HG03520 (cell line): ENCODE measurements around the gene CYP2E1.
"Not testable (repeated sequence)": the region's sequence is repeated elsewhere in the genome, so short reads cannot be mapped to it uniquely, and the experiment has no call there.

Experiments used
- ATAC-seq: cut with Tn5 transposase; IDR thresholded peaks from one replicate; pipeline ENCODE4 v1.9.1; 2021; ENCODE audit warnings: mild to moderate bottlenecking, moderate library complexity; ENCODE audit not compliant: unreplicated experiment

Gene CYP2E1

GRCh38 chr10:133528296-133528844, 1.2 kb downstream of the CYP2E1 start:
- ATAC-seq: no peak

DNA sequence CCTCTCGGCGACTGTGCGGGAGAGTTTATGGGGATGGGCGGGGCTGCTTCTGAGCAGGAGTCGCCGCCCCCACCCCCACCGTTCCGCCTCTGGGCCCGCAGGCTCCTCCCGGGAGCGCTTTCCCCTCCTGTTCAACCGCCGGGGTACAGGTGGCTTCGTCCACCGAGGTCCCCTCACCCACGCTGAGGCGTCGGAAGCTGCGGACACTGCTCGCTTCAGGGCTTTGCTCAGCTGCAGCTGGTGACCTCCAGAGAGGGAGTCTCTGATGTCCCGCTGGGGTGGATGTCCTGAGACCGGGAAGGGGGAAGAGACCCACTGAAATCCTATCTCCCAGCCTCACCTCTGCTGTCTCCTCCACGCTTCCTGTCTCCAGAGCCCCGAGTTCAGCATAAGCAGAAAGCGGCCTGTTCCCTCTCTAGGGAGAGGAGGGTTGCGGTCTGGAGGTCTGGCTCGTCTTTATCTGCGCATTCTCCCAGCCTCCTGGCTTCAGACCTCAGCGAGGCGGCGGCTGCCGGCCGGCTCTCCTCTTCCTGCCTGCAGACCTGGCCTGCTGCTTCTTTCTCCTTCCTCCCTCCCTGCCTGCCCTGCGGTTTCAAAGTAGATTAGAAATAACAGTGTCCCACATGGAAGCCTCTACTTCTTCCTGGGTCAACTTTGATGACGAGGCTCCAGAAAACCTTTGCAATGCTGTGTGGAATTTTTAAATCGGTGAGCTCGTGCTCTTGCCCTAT, 1.8 kb downstream of the CYP2E1 start:
- no peak for ATAC-seq

- no peak for ATAC-seq
Observed at GRCh38 chr10:133529576-133529946, 2.4 kb downstream of the CYP2E1 start.

GRCh38 chr10:133530506-133530905, 3.3 kb downstream of the CYP2E1 start:
- ATAC-seq: no peak

- ATAC-seq: no peak
Observed at GRCh38 chr10:133532871-133533270, 5.7 kb downstream of the CYP2E1 start.

DNA sequence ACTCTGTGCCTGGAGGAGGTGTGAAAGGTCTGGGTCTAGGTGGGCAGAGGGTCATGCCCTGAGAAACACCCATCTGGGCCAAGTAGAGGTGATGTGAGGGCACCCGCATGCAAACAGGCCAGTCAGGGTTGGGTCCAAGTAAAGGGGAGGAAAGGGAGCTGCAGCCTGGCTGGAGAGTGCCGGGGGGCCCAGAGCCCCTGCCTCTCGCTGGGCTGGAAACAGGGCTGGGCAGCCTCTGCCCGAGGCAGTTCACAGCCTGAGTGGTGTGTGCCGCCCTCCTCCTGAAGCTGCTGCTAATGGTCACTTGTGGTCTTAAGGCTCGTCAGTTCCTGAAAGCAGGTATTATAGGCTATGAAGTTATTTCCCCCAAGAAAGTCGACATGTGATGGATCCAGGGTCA, 7.3 kb downstream of the CYP2E1 start:
- ATAC-seq: no peak

DNA sequence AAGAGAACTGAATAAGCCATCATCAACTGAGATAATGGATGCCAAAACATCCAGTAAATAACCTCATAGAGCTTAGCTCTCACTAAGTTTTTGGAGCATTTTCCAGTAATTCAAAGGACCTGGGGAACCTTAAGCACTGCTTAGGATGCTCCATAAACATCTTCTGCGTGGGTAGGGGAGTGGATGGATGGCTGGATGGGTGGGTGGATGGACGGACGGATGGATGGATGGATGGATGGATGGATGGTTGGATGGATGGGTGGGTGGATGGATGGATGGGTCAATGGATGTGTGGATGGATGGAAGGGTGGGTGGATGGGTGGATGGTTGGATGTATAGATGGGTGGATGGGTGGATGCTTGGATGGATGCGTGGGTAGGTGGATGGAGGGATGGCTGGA, 9.0 kb downstream of the CYP2E1 start:
- no peak for ATAC-seq

- no peak for ATAC-seq
Observed at GRCh38 chr10:133537546-133538545, 10.7 kb downstream of the CYP2E1 start.

- ATAC-seq: not testable (repeated sequence)
Observed at GRCh38 chr10:133541441-133541975, 14.3 kb downstream of the CYP2E1 start.

- ATAC-seq: no peak
Observed at GRCh38 chr10:133544506-133544905, 17.3 kb downstream of the CYP2E1 start.

DNA sequence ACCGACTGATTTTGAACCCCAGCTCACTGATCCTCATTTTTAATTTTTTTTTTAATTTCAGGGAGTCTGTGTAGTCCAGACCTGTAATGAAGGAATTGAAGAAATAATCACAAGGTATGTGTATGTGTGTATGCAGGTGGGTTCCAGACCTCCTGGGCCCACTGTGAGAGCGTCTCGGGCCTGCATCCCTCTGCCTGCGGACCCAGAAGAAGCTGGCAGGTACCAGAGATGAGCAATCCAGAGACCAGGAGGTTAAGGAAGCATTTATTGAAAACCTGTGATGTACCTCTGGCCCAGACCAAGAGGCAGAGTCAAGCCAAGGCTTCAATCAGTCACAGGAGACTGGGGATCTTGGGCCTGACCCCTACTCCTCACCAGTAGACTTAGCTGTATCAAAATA, 27.4 kb downstream of the CYP2E1 start:
- no peak for ATAC-seq

DNA sequence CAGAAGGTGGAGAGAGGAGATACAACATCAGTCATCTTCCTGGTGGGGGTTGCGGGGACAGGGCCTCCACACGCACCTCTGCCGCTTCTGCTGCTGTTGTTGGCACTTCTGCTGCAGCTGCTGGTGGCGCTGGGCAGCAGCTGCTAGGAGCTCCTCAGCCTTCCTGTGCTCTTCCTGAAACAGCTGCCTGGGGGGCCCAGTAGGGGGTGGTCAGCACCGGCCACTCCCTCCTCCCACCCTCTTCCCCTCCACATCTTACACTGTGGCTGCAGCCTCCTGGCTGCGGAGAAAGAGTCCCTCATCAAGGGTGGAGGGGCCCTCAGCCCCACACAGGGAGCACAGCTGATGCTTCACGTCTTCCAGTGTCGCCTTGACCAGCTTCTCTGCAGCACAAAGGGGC, 28.4 kb downstream of the CYP2E1 start:
- ATAC-seq: no peak

GRCh38 chr10:133557381-133557780, 30.2 kb downstream of the CYP2E1 start:
- no peak for ATAC-seq

DNA sequence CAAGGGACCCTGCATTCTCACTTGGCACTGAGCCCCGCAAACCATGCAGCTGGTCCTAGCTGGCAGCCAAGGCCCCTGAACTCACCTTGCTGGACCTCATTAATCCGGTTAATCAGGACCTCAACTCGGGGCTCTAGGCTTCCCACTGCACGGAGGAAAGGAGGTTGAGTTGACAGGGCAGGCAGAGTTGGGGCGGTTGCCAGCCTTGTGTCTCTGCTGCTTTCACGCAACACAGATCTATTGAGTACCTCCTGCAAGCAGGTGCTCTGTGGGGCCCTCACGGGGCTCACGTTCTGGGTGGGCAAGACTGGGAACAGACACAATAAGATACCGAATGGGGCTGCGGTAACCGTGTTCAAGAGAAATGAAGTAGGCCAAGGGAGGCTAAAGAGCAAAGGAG, 32.1 kb downstream of the CYP2E1 start:
- ATAC-seq: no peak

DNA sequence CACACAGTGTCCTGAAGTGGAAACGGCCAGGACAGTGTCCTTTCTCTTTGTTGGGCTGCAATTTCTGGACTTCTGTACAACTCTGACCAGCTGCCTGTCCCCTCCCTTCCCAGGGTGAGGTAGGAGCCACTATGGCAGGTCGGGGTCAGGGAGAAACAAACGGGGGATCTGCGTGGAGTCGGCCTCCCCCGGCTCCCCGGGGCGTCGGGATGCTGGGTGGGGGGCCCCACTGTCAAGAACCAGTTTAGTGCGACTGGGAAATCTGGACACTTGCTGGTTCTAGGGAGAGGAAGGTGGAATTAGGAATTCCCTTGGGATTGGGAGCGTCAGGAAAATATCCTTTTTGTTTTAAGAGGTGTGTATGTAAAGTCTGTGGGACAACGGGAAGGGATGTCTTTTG, 37.7 kb downstream of the CYP2E1 start:
- no peak for ATAC-seq

- no peak for ATAC-seq
Observed at GRCh38 chr10:133565441-133566294, 38.5 kb downstream of the CYP2E1 start, which contains the start of gene SYCE1. Gene SYCE1 (minus strand): TSS chr10:133565583. CDS start chr10:133565529, 54 bp downstream.

- no peak for ATAC-seq
Observed at GRCh38 chr10:133567119-133567518, 40.0 kb downstream of the CYP2E1 start.

DNA sequence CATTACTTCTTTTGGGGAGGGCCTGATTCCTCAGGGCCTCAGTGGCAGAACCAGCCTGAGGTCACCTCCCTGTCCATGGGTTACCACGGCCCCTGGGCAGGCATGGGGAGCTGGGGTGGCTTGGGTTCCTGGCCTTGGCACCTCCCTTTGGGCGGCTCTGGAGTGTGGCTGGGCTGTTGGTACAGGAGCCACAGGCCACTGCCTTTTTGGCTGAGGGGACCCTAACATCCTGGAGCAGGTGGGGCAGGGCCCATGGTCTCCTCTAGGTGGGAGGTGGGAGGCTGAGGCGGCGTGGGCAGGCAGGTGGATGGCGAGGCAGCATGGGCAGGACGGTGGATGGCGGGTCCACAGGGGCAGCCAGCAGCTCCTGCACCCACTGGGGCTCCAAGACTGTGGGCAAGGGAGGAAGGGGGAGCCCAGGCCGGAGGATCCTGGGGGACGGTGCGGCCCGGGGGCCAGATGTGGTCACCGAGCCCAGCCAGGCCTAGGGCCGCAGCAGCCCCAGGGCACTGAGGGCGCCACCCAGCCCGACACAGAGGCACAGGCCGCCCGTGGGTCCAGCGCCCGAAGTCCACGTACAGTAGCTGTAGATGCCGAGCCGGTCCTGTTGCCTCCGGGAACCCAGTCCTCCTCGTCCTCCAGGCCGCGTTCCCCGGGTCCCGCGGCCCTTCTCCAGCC, 40.6 kb downstream of the CYP2E1 start:
- ATAC-seq: no peak

DNA sequence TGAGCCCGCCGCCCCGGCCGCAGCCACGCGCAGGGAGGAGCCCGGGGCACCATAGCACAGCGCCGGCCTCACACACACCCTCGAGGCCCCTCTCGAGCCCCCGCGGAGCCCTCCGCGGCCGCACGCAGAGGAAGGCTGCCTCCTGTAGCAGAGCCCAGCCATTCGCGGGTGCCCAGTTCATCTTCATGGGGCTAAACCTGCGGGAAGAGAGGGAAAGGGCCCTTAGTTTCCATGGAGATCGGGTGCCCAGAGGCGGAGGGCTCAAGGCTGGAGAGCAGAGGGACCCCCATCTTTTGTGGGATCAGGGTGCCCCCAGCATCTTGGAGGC, 41.1 kb downstream of the CYP2E1 start:
- ATAC-seq: no peak
